ENCODE data around the gene EEF2.

EEF2 gene

GRCh38 chr19:3984908-3985642 lies at the start of gene EEF2:
Gene EEF2 (minus strand): TSS chr19:3985463. CDS start chr19:3985380, 83 bp downstream.
- DNase-seq, result peak; percentile 88

GRCh38 chr19:4034048-4035017 lies 49.1 kb upstream of the EEF2 start:
- no peak for DNase-seq

GRCh38 chr19:4033028-4033956 lies 48.0 kb upstream of the EEF2 start:
- DNase-seq, result no peak

- DNase-seq, result no peak
Observed at GRCh38 chr19:4032436-4032835, 47.2 kb upstream of the EEF2 start.

GRCh38 chr19:4031420-4031819 lies 46.2 kb upstream of the EEF2 start:
- no peak for DNase-seq

- no peak for DNase-seq
Observed at GRCh38 chr19:4030981-4031380, 45.7 kb upstream of the EEF2 start.

- no peak for DNase-seq
Observed at GRCh38 chr19:4030552-4030951, 45.3 kb upstream of the EEF2 start.

- no peak for DNase-seq
Observed at GRCh38 chr19:4029247-4029614, 44.0 kb upstream of the EEF2 start.

- no peak for DNase-seq
Observed at GRCh38 chr19:4028334-4029246, 43.3 kb upstream of the EEF2 start.

- no peak for DNase-seq
Observed at GRCh38 chr19:4027146-4027545, 41.9 kb upstream of the EEF2 start.

GRCh38 chr19:4025317-4025716 lies 40.1 kb upstream of the EEF2 start:
- no peak for DNase-seq

GRCh38 chr19:4023600-4024398 lies 38.5 kb upstream of the EEF2 start:
- no peak for DNase-seq

GRCh38 chr19:4019578-4019977 lies 34.3 kb upstream of the EEF2 start:
- no peak for DNase-seq

- DNase-seq, result no peak
Observed at GRCh38 chr19:4018775-4019504, 33.7 kb upstream of the EEF2 start.

GRCh38 chr19:4018140-4018613 lies 32.9 kb upstream of the EEF2 start:
- DNase-seq, result no peak

- DNase-seq, result no peak
Observed at GRCh38 chr19:4016903-4017638, 31.8 kb upstream of the EEF2 start.

GRCh38 chr19:4016486-4016885 lies 31.2 kb upstream of the EEF2 start:
- DNase-seq, result no peak

- DNase-seq, result no peak
Observed at GRCh38 chr19:4015705-4016402, 30.6 kb upstream of the EEF2 start.
